Measurements from ENCODE around the gene ATN1.
A peak's percentile ranks its signal among the peaks of the same experiment; 100 is the strongest.

Gene ATN1

GRCh38 chr12:6957741-6958608 lies 30.2 kb downstream of the ATN1 start:
- no peak for DNase-seq (ENCODE audit: low spot score)

- DNase-seq (ENCODE audit: low spot score): no peak
These were observed 30.9 kb downstream of the ATN1 start for GRCh38 chr12:6958609-6959057.

- DNase-seq (ENCODE audit: low spot score): no peak
These were observed 31.5 kb downstream of the ATN1 start for GRCh38 chr12:6959058-6959804.

- DNase-seq (ENCODE audit: low spot score): no peak
These were observed 32.2 kb downstream of the ATN1 start for GRCh38 chr12:6959805-6960592.

GRCh38 chr12:6960593-6961277 lies 33.0 kb downstream of the ATN1 start:
- DNase-seq (ENCODE audit: low spot score): peak; percentile 53

- peak; percentile 94 for DNase-seq (ENCODE audit: low spot score)
These were observed 33.5 kb downstream of the ATN1 start for GRCh38 chr12:6961278-6961694.

- peak; percentile 83 for DNase-seq (ENCODE audit: low spot score)
These were observed 34.0 kb downstream of the ATN1 start for GRCh38 chr12:6961695-6962284.

- DNase-seq (ENCODE audit: low spot score): no peak
These were observed 34.7 kb downstream of the ATN1 start for GRCh38 chr12:6962285-6963015.

GRCh38 chr12:6963016-6963731 lies 35.4 kb downstream of the ATN1 start:
- DNase-seq (ENCODE audit: low spot score): no peak

- no peak for DNase-seq (ENCODE audit: low spot score)
These were observed 36.1 kb downstream of the ATN1 start for GRCh38 chr12:6963791-6964413.

GRCh38 chr12:6964605-6965025 lies 36.9 kb downstream of the ATN1 start:
- DNase-seq (ENCODE audit: low spot score): peak; percentile 30

GRCh38 chr12:6965026-6965661 lies 37.4 kb downstream of the ATN1 start:
- peak; percentile 90 for DNase-seq (ENCODE audit: low spot score)

- no peak for DNase-seq (ENCODE audit: low spot score)
These were observed 38.0 kb downstream of the ATN1 start for GRCh38 chr12:6965714-6966113.

- no peak for DNase-seq (ENCODE audit: low spot score)
These were observed 38.6 kb downstream of the ATN1 start for GRCh38 chr12:6966351-6966750.

- no peak for DNase-seq (ENCODE audit: low spot score)
These were observed 39.9 kb downstream of the ATN1 start for GRCh38 chr12:6967651-6968100.

GRCh38 chr12:6968426-6968825 lies 40.7 kb downstream of the ATN1 start:
- DNase-seq (ENCODE audit: low spot score): no peak

GRCh38 chr12:6970096-6970527 lies 42.4 kb downstream of the ATN1 start:
- DNase-seq (ENCODE audit: low spot score): peak; percentile 30

GRCh38 chr12:6974180-6974579 lies 46.4 kb downstream of the ATN1 start:
- no peak for DNase-seq (ENCODE audit: low spot score)

All from hematopoietic multipotent progenitor cell treated with erythropoietin and hydrocortisone succinate and interleukin-3 and kit ligand, for 15 days (in vitro differentiated cells).